Smooth muscle cell (in vitro differentiated cells): Measurements from ENCODE around the gene GPR39. TPM values are rescaled to one million over a fixed set of nuclear protein-coding genes. Genes with fewer than 3 reads are reported as not detected.

Experiments
- DNase-seq: peaks from one replicate; lab custom pipeline; 2025; ENCODE audit not compliant: unreplicated experiment; lab: John Stamatoyannopoulos, UW
- H2AFZ ChIP-seq: fragments of 200-600 bp; sonication (generic); 2 replicates; pipeline ENCODE4 v1.6.0; 2016; ENCODE audit warnings: antibody characterized with exemption, low read depth, mild to moderate bottlenecking
- H3F3A ChIP-seq: fragments of 200-600 bp; sonication (generic); 2 replicates; pipeline ENCODE4 v1.6.0; 2017; ENCODE audit warnings: antibody characterized with exemption, low read depth
- H3K27ac ChIP-seq: fragments of 200-600 bp; sonication (generic); 2 replicates; pipeline ENCODE4 v1.5.1; 2016; ENCODE audit warnings: low read depth, mild to moderate bottlenecking
- H3K27me3 ChIP-seq: fragments of 200-600 bp; sonication (generic); 2 replicates; pipeline ENCODE4 v1.6.1; 2016; ENCODE audit warnings: low read depth, mild to moderate bottlenecking
- H3K36me3 ChIP-seq: fragments of 200-600 bp; sonication (generic); 2 replicates; pipeline ENCODE4 v1.5.1; 2016; ENCODE audit warnings: low read depth
- H3K4me1 ChIP-seq: fragments of 200-600 bp; sonication (generic); 2 replicates; pipeline ENCODE4 v1.5.1; 2016; ENCODE audit warnings: low read depth
- H3K4me2 ChIP-seq: fragments of 200-600 bp; sonication (generic); 2 replicates; pipeline ENCODE4 v1.6.0; 2016; ENCODE audit warnings: mild to moderate bottlenecking
- H3K4me3 ChIP-seq: fragments of 200-600 bp; sonication (generic); 2 replicates; pipeline ENCODE4 v1.5.1; 2016; ENCODE audit warnings: mild to moderate bottlenecking
- H3K79me2 ChIP-seq: fragments of 200-600 bp; sonication (generic); 2 replicates; pipeline ENCODE4 v1.6.0; 2016; ENCODE audit warnings: low read depth, mild to moderate bottlenecking
- H3K9ac ChIP-seq: fragments of 200-600 bp; sonication (generic); 2 replicates; pipeline ENCODE4 v1.6.0; 2016; ENCODE audit warnings: low read depth
- H3K9me3 ChIP-seq: fragments of 200-600 bp; sonication (generic); replicated peaks from 2 replicates; pipeline ENCODE4 v1.5.1; 2016; ENCODE audit warnings: low read depth
- H4K20me1 ChIP-seq: fragments of 200-600 bp; sonication (generic); 2 replicates; pipeline ENCODE4 v1.6.0; 2016; ENCODE audit warnings: low read depth
- CTCF ChIP-seq: fragments of 200-600 bp; sonication (generic); IDR thresholded peaks from 2 replicates; pipeline ENCODE4 v1.5.1; 2017; ENCODE audit warnings: borderline replicate concordance, mild to moderate bottlenecking, antibody characterized with exemption; ENCODE audit not compliant: insufficient read depth, poor library complexity, severe bottlenecking
- WGBS: methylation state at CpG from one replicate; pipeline ENCODE4 v1.1.7; 2016; ENCODE audit warnings: low lambda C conversion rate; 5-methylcytosine and 5-hydroxymethylcytosine counted together
- polyA plus RNA-seq: library from polyadenylated mRNA; unstranded; fragments of >200 nt; fragmentation: Nextera tagmentation; extraction: Ambion mirVana; gene quantifications from 2 replicates; pipeline ENCODE4 v1.2.1, GENCODE V29; 2016
- total RNA-seq: library from RNA; depleted of rRNA; stranded (reverse); fragments of >200 nt; gene quantifications from 2 replicates; pipeline ENCODE4 v1.2.3, GENCODE V29; 2014

The GPR39 gene
- total and polyA plus RNA-seq, 2 experiments from 2014 or later = 0.87 to 1.4 TPM

GRCh38 chr2:132583666-132584360, 167.2 kb downstream of the GPR39 start:
- no peak for DNase-seq
- no peaks in the 10 kb centered on the region for H3K9me3 ChIP-seq
- H4K20me1 ChIP-seq = no peaks in the 10 kb centered on the region
- H3F3A ChIP-seq = no peaks in the 10 kb centered on the region
- no peak overlapping the region for H3K9ac ChIP-seq
- H2AFZ ChIP-seq = no peak overlapping the region
- no peak for TF ChIP-seq CTCF
- H3K4me2 ChIP-seq = no peak overlapping the region
- no peak overlapping the region for H3K4me3 ChIP-seq
- no peaks in the 10 kb centered on the region for H3K27me3 ChIP-seq
- 93% methylated on average over 10 of the region's 10 CpGs for WGBS
- peaks cover under 1% of the 10 kb centered on the region for H3K4me1 ChIP-seq
- H3K27ac ChIP-seq = no peak overlapping the region
- H3K79me2 ChIP-seq = no peaks in the 10 kb centered on the region
- H3K36me3 ChIP-seq = no peaks in the 10 kb centered on the region

GRCh38 chr2:132584976-132585817, 168.6 kb downstream of the GPR39 start:
- no peaks in the 10 kb centered on the region for H3K79me2 ChIP-seq
- no peaks in the 10 kb centered on the region for H3K27me3 ChIP-seq
- no peak overlapping the region for H3K4me3 ChIP-seq
- H2AFZ ChIP-seq = no peak overlapping the region
- H3K36me3 ChIP-seq = no peaks in the 10 kb centered on the region
- no peaks in the 10 kb centered on the region for H3F3A ChIP-seq
- 95% methylated on average over 36 of the region's 36 CpGs for WGBS
- H3K4me2 ChIP-seq = no peak overlapping the region
- DNase-seq = no peak
- no peak overlapping the region for H3K9ac ChIP-seq
- H4K20me1 ChIP-seq = no peaks in the 10 kb centered on the region
- no peaks in the 10 kb centered on the region for H3K9me3 ChIP-seq
- no peak overlapping the region for H3K27ac ChIP-seq
- peaks cover 8% of the 10 kb centered on the region for H3K4me1 ChIP-seq
- TF ChIP-seq CTCF = no peak

- Histone ChIP-seq H3K4me2 (no peak overlapping the region), H3K9ac (no peak overlapping the region), H3K4me1 (peaks cover 8% of the 10 kb centered on the region), H4K20me1 (no peaks in the 10 kb centered on the region), H3K27me3 (no peaks in the 10 kb centered on the region), H3K27ac (no peak overlapping the region), H3F3A (no peaks in the 10 kb centered on the region), H3K9me3 (no peaks in the 10 kb centered on the region), H3K36me3 (no peaks in the 10 kb centered on the region), H3K4me3 (no peak overlapping the region), H2AFZ (no peak overlapping the region), H3K79me2 (no peaks in the 10 kb centered on the region)
- no peak for DNase-seq
- no peak for TF ChIP-seq CTCF
- 89% methylated on average over 14 of the region's 14 CpGs for WGBS
Observed at GRCh38 chr2:132586101-132586511, 169.5 kb downstream of the GPR39 start.
